Type B pancreatic cell (in vitro differentiated cells): ENCODE data around the gene LRRC47. TPM values are rescaled to one million over a fixed set of nuclear protein-coding genes. Genes with fewer than 3 reads are reported as not detected.
"Not testable (repeated sequence)": the region's sequence is repeated elsewhere in the genome, so short reads cannot be mapped to it uniquely, and the experiment has no call there.

Experiments
- DNase-seq: peaks from one replicate; pipeline ENCODE4 v3.0.0; 2021; ENCODE audit warnings: mixed read lengths; ENCODE audit not compliant: unreplicated experiment; ENCODE audit errors: extremely low spot score
- H3K27ac Mint-ChIP-seq: 2 replicates; pipeline ENCODE4 v1.8.0; 2021; ENCODE audit warnings: mild to moderate bottlenecking, mixed read lengths
- H3K27me3 Mint-ChIP-seq: 2 replicates; pipeline ENCODE4 v1.8.0; 2021; ENCODE audit warnings: mixed read lengths
- H3K36me3 Mint-ChIP-seq: 2 replicates; pipeline ENCODE4 v1.8.0; 2021; ENCODE audit warnings: mixed read lengths
- H3K4me1 Mint-ChIP-seq: one replicate; pipeline ENCODE4 v1.8.0; 2021; ENCODE audit warnings: mixed read lengths; ENCODE audit not compliant: unreplicated experiment
- H3K4me3 Mint-ChIP-seq: 2 replicates; pipeline ENCODE4 v1.8.0; 2021; ENCODE audit warnings: mild to moderate bottlenecking, mixed read lengths
- H3K9me3 Mint-ChIP-seq: 2 replicates; pipeline ENCODE4 v1.8.0; 2021; ENCODE audit warnings: mixed read lengths
- total RNA-seq: library from RNA; stranded (reverse); gene quantifications from 2 replicates; pipeline ENCODE4 v1.2.1, GENCODE V29; 2021; ENCODE audit warnings: low replicate concordance
- TF ChIP-seq, protein P1 (sequence below): fragments of 200-600 bp; sonication (generic); conservative IDR thresholded peaks from 2 replicates; pipeline ENCODE4 v1.5.0; 2021; ENCODE audit warnings: antibody characterized with exemption, mild to moderate bottlenecking

The LRRC47 gene
- total RNA-seq, 1 donor from 2014 or later, result 56.5 TPM

DNA sequence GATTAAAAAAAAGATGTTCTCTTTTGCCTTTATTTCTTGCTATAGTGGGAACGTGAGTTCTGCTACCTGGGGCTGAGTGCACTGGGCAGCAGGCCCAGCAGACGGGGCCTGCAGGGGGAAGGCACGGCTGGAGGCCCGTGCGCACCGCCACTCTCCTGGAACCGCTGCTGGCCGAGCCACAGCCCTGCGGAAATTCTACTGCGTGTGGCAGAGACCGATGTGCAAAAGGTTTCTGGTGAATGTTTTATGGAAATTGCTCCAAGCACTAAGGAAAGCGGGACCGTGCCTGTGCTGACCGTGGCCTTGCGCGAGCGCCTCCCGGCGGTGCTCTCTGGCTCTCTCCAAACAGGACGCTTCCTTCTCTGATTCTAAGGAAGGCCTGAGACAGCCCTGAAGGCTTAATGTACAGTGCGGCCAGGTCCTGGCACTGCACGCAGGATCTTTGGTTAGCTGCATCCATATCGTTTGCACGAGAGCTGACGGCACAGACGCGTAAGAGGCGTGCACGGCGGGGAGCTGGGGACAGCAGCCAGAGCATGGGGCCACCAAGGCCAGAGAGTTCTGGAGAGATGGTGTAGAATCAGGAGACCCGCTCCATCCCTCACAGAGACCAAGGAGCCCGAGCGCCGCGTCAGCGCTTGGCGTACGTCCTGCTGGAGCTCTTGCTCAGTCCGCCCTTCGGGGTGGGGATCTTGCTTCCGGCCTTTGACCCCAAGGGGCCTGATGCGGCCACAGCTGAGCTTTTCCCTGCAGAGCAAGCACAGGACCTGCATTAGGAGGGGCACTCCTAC lies 18.7 kb upstream of the LRRC47 start:
- no peak overlapping the region for H3K4me3 Mint-ChIP-seq
- DNase-seq, result no peak
- no peak overlapping the region for H3K27ac Mint-ChIP-seq
- H3K36me3 Mint-ChIP-seq, result peaks cover 2% of the 10 kb centered on the region
- H3K9me3 Mint-ChIP-seq, result no peaks in the 10 kb centered on the region
- TF ChIP-seq, protein P1, sequence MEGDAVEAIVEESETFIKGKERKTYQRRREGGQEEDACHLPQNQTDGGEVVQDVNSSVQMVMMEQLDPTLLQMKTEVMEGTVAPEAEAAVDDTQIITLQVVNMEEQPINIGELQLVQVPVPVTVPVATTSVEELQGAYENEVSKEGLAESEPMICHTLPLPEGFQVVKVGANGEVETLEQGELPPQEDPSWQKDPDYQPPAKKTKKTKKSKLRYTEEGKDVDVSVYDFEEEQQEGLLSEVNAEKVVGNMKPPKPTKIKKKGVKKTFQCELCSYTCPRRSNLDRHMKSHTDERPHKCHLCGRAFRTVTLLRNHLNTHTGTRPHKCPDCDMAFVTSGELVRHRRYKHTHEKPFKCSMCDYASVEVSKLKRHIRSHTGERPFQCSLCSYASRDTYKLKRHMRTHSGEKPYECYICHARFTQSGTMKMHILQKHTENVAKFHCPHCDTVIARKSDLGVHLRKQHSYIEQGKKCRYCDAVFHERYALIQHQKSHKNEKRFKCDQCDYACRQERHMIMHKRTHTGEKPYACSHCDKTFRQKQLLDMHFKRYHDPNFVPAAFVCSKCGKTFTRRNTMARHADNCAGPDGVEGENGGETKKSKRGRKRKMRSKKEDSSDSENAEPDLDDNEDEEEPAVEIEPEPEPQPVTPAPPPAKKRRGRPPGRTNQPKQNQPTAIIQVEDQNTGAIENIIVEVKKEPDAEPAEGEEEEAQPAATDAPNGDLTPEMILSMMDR, result no peak
- peaks cover 5% of the 10 kb centered on the region for H3K4me1 Mint-ChIP-seq
- H3K27me3 Mint-ChIP-seq, result peaks cover 2% of the 10 kb centered on the region

DNA sequence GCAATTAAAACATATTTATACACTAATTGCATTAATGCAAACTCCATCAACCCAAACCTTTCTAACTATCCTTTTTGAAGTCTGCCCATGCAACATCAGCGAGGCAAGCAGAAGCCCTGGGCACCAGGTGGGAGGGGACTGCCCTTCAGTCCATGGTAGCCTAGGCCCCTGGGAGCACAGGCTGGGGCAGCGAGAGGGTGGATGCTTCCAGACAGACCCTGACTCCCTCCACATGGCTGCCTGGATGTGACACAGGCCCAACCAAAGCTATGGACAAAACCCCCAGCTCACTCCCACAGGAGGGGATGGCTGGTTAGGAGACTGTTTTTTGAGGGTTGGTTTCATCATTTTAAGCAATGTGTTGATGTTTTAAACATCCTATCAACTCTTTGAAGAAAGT lies 17.8 kb upstream of the LRRC47 start:
- DNase-seq, result no peak
- Mint-ChIP-seq H3K9me3 (no peaks in the 10 kb centered on the region), H3K4me3 (no peak overlapping the region), H3K4me1 (no peaks in the 10 kb centered on the region), H3K27me3 (peaks cover 2% of the 10 kb centered on the region), H3K27ac (no peak overlapping the region), H3K36me3 (no peaks in the 10 kb centered on the region)
- TF ChIP-seq, protein P1, result no peak

DNA sequence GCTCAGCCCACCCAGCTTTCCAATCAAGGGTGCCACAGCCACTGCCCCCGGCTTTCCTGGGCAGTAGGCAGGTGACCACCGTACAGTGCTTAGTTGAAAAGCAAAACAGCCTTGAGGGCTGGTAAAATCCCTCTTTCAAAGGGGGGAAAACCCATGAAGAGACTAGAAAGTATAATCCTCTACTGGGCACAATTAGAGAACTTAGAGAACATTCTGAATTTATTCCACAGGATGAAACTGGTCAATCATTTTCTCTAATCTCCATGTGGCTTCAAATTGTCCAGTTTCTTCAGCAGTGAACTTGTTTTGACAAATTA lies 15.3 kb upstream of the LRRC47 start:
- TF ChIP-seq, protein P1, result no peak
- no peak for DNase-seq
- Mint-ChIP-seq H3K36me3 (no peaks in the 10 kb centered on the region), H3K27ac (no peak overlapping the region), H3K9me3 (no peaks in the 10 kb centered on the region), H3K27me3 (peaks cover 2% of the 10 kb centered on the region), H3K4me1 (no peaks in the 10 kb centered on the region), H3K4me3 (no peak overlapping the region)

DNA sequence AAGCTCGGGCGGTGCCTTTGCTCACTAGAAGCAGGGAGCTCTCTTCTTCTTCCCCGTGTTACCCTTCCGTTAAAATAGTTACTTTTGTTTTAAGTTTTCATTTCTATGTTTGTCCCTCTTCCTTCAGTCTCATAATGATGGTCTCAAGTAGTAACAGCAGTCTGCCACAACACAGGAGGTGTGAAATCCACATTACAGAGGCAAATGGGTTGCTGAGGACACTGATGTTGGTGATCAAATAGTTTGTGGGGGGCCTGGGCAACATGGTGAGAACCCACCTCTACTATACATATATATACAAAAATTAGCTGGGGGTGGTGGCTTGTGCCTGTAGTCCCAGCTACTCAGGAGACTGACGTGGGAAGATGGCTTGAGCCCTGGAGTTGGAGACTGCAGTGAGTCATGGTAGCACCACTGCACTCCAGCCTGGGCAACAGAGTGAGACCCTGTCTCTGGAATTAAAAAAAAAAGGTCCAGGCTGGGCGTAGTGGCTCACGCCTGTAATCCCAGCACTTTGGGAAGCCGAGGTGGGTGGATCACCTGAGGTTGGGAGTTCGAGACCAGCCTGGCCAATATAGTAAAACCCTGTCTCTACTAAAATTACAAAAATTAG lies 14.0 kb upstream of the LRRC47 start:
- DNase-seq, H3K9me3 Mint-ChIP-seq, H3K27me3 Mint-ChIP-seq, H3K36me3 Mint-ChIP-seq, H3K4me1 Mint-ChIP-seq, H3K27ac Mint-ChIP-seq, H3K4me3 Mint-ChIP-seq: not testable (repeated sequence)

DNA sequence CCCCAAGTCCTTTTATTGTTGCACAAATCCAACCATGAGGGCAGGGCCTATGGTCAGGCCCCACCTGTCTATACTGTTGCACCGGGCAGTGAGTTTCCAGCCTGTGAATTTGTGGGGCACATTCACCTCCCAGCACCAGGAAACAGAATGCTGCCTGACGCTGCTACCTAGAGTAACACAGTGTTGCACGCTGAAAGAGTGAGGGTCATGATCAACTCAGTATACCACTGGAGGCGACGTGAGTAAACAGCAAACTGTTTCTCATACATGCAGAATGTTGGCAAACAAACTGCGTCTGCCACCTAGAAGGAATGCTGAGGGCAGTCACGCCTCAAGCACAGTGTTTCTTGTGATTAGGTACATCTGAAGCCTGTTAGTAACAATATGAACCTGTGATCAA lies 13.4 kb upstream of the LRRC47 start:
- DNase-seq, result no peak
- Mint-ChIP-seq H3K4me3 (no peak overlapping the region), H3K27ac (no peak overlapping the region), H3K4me1 (no peaks in the 10 kb centered on the region), H3K36me3 (no peaks in the 10 kb centered on the region), H3K27me3 (peaks cover 5% of the 10 kb centered on the region), H3K9me3 (peaks cover 9% of the 10 kb centered on the region)
- TF ChIP-seq, protein P1, result no peak

DNA sequence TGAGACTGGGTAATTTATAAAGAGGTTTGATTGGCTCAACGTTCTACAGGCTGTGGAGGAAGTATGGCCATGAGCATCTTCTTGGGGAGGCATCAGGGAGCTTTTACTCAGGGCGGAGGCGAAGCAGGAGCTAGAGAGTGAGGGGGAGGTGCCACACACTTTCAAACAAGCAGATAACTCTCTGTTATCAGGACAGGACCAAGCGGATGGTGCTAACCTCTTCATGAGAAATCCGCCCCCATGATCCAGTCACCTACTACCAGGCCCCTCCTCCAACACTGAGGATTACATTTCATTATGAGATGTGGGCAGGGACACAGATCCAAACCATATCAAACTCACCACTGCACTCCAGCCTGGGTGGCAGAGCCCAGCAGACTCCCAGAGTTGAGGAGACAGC lies 11.5 kb upstream of the LRRC47 start:
- no peak for DNase-seq
- Mint-ChIP-seq H3K4me3 (no peak overlapping the region), H3K36me3 (no peaks in the 10 kb centered on the region), H3K4me1 (no peaks in the 10 kb centered on the region), H3K27ac (no peak overlapping the region), H3K9me3 (peaks cover 9% of the 10 kb centered on the region), H3K27me3 (peaks cover 16% of the 10 kb centered on the region)
- TF ChIP-seq, protein P1, result no peak
